ENCODE results near the gene LGI2. TPM values are rescaled to one million over a fixed set of nuclear protein-coding genes. Genes with fewer than 3 reads are reported as not detected.
A peak's percentile ranks its signal among the peaks of the same experiment; 100 is the strongest.

Gene LGI2
- total and polyA plus RNA-seq, 2 experiments from 2014 or later, result 0.89 to 3.6 TPM

GRCh38 chr4:24991015-24991414, 39.7 kb downstream of the LGI2 start:
- H3K27ac ChIP-seq, result no peak overlapping the region
- H2AFZ ChIP-seq, result no peak overlapping the region
- WGBS (ENCODE audit: low lambda C conversion rate, missing lambda C conversion rate), result 73% methylated on average over 3 of the region's 3 CpGs
- no peaks in the 10 kb centered on the region for H3K9me2 ChIP-seq (replicated peaks; ENCODE audit: insufficient read depth)
- H3K79me2 ChIP-seq, result no peaks in the 10 kb centered on the region
- H3K4me2 ChIP-seq, result no peak overlapping the region
- H4K20me1 ChIP-seq (ENCODE audit: insufficient read depth, poor library complexity, severe bottlenecking), result no peaks in the 10 kb centered on the region
- TF ChIP-seq EZH2phosphoT487 (IDR thresholded peaks at IDR 0.05; ENCODE audit: low read depth, severe bottlenecking, unreplicated experiment) (no peak), CTCF (IDR thresholded peaks at IDR 0.05; ENCODE audit: poor library complexity) (no peak), EZH2 (IDR thresholded peaks at IDR 0.05; ENCODE audit: borderline replicate concordance) (no peak)
- H3K4me3 ChIP-seq, result no peak overlapping the region
- no peak for DNase-seq (ENCODE audit: low spot score)
- no peaks in the 10 kb centered on the region for H3K4me1 ChIP-seq (ENCODE audit: insufficient read depth)
- no peaks in the 10 kb centered on the region for H3K9me3 ChIP-seq (ENCODE audit: low read depth)
- H3K36me3 ChIP-seq (replicated peaks; ENCODE audit: insufficient read depth, low read depth), result no peaks in the 10 kb centered on the region
- H3K27me3 ChIP-seq, result no peaks in the 10 kb centered on the region

- H3K4me3 ChIP-seq, result no peak overlapping the region
- H3K27ac ChIP-seq, result no peak overlapping the region
- no peaks in the 10 kb centered on the region for H4K20me1 ChIP-seq (ENCODE audit: insufficient read depth, poor library complexity, severe bottlenecking)
- H3K79me2 ChIP-seq, result no peaks in the 10 kb centered on the region
- no peak overlapping the region for H3K4me2 ChIP-seq
- H3K4me1 ChIP-seq (ENCODE audit: insufficient read depth), result no peaks in the 10 kb centered on the region
- no peaks in the 10 kb centered on the region for H3K36me3 ChIP-seq (replicated peaks; ENCODE audit: insufficient read depth, low read depth)
- no peaks in the 10 kb centered on the region for H3K27me3 ChIP-seq
- TF ChIP-seq EZH2 (IDR thresholded peaks at IDR 0.05; ENCODE audit: borderline replicate concordance), result no peak
- no peak for TF ChIP-seq EZH2phosphoT487 (IDR thresholded peaks at IDR 0.05; ENCODE audit: low read depth, severe bottlenecking, unreplicated experiment)
- TF ChIP-seq CTCF (IDR thresholded peaks at IDR 0.05; ENCODE audit: poor library complexity), result no peak
- DNase-seq (ENCODE audit: low spot score), result no peak
- no peaks in the 10 kb centered on the region for H3K9me3 ChIP-seq (ENCODE audit: low read depth)
- 91% methylated on average over 4 of the region's 4 CpGs for WGBS (ENCODE audit: low lambda C conversion rate, missing lambda C conversion rate)
- no peak overlapping the region for H2AFZ ChIP-seq
- no peaks in the 10 kb centered on the region for H3K9me2 ChIP-seq (replicated peaks; ENCODE audit: insufficient read depth)
Measured at GRCh38 chr4:24989327-24989726, 41.4 kb downstream of the LGI2 start.

GRCh38 chr4:24988776-24989175, 42.0 kb downstream of the LGI2 start:
- Histone ChIP-seq H3K27me3 (no peaks in the 10 kb centered on the region), H2AFZ (no peak overlapping the region), H3K36me3 (replicated peaks; ENCODE audit: insufficient read depth, low read depth) (no peaks in the 10 kb centered on the region), H4K20me1 (ENCODE audit: insufficient read depth, poor library complexity, severe bottlenecking) (no peaks in the 10 kb centered on the region), H3K9me2 (replicated peaks; ENCODE audit: insufficient read depth) (no peaks in the 10 kb centered on the region), H3K9me3 (ENCODE audit: low read depth) (no peaks in the 10 kb centered on the region), H3K27ac (no peak overlapping the region), H3K4me2 (no peak overlapping the region), H3K4me1 (ENCODE audit: insufficient read depth) (no peaks in the 10 kb centered on the region), H3K4me3 (no peak overlapping the region), H3K79me2 (no peaks in the 10 kb centered on the region)
- TF ChIP-seq EZH2phosphoT487 (IDR thresholded peaks at IDR 0.05; ENCODE audit: low read depth, severe bottlenecking, unreplicated experiment), result no peak
- TF ChIP-seq CTCF (IDR thresholded peaks at IDR 0.05; ENCODE audit: poor library complexity), result peak; percentile 35
- 48% methylated on average over 1 of the region's 1 CpG for WGBS (ENCODE audit: low lambda C conversion rate, missing lambda C conversion rate)
- DNase-seq (ENCODE audit: low spot score), result peak; percentile 26
